Measurements from ENCODE around the gene SMIM41.
A peak's percentile ranks its signal among the peaks of the same experiment; 100 is the strongest.

SMIM41 gene

DNA sequence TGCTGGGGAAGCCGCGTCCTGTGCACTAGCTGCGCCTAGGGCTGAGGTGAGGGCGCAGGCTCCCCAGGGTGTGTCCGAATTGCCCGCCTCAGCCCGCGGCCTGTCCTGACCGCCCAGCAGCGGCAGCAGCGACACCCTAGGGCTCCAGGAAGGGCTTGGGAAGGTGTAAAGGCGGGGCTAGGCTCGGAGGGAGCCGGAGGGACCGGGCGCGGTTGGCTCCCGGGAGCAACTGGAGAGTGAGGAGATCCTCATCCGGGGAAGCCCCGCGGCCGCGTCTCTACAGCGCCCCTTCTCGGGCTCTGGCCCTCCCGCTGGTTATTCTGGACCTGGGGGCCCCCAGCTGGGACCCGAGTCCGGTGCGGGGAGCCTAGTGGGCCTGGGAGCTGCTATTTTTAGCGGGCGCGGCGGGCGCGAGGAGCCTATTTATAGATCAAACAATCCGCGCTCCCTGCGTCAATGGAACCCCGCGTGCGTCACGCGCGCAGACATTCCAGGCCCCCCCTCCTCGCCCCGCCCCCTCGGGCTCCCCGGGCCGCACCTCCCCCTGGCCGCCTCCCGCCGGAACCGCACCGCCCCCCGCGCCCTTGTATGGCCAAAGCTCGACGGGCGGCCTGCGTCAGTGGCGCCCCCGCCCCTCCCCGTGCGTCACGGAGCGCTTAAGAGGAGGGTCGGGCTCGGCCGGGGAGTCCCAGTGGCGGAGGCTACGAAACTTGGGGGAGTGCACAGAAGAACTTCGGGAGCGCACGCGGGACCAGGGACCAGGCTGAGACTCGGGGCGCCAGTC is 28.6 kb upstream of the SMIM41 start, which contains the start of gene NR4A1:
Gene NR4A1, plus strand, starts transcription at position 685 of the 784 bp plus-strand sequence. CDS start 2,887 bp downstream, outside the sequence.
- DNase-seq = peak; percentile 98

DNA sequence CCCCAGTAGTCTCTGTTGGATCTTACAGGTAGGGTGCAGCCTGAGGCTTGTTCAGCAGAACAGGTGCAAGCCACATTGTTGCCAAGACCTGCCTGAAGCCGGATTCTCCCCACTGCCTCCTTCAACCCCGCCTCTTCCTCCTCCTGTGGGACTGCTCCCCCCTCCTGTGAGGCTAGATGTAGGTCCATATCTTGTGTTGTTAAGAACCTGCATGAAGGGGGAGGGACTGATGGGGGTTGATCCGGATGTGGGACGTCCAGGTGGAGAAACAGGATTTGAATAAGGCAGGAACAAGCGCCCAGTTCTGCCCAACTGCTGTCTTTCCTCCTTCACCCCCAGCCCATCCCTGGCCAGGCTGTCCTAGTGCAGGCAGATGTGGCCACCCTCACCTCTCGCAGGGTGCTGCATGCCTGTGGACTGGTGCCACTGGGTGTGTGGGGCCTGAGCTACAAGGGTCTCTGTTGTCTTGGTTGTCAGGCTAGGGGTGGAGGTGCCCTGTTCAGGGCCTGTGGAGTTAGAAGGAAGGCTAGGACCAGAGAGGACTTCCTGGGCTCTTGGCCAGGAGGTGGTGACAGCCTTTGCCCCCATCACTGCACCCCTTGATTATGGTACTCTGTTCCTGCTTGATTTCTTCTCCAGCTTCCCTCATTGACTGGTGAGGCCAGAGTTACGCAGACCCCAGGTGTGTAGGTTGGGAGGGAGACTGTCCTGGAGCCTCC is 26.9 kb upstream of the SMIM41 start:
- DNase-seq = peak; percentile 76

DNA sequence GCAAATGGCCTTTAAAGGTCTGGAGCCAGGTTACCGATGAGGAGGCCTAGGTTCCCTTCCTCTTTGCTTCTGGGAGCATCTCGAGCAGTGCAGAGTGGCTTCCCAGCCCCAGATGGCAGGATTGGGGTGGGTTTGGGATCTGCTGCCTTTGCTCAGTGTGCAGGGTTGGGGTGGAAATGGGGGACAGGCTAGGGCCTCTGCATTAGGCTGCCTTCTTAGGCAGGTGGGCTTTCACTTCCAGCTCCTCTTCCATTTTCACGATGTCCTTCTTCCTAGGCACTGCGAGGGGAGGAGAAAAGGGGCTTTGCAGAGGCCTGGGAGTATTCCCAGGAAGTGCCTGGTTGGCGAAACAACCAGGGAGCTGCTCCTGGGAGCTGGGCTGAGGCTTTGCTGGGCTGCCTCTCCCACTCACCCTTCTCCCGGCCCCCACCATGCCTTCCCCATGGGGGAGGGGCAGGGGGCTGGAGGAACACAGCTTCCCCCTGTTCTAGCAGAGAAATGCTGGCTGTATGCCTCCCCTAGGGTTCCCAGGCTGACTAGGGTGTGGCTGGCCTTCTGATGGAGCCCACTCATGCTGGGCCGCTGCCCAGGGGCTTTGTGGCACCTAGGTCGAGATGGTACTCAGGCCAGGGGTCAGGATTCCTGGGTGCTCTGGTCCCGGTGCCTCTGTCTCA is 25.8 kb upstream of the SMIM41 start:
- DNase-seq = no peak

- DNase-seq = no peak
Observed at GRCh38 chr12:52054231-52054832, 25.2 kb upstream of the SMIM41 start.

DNA sequence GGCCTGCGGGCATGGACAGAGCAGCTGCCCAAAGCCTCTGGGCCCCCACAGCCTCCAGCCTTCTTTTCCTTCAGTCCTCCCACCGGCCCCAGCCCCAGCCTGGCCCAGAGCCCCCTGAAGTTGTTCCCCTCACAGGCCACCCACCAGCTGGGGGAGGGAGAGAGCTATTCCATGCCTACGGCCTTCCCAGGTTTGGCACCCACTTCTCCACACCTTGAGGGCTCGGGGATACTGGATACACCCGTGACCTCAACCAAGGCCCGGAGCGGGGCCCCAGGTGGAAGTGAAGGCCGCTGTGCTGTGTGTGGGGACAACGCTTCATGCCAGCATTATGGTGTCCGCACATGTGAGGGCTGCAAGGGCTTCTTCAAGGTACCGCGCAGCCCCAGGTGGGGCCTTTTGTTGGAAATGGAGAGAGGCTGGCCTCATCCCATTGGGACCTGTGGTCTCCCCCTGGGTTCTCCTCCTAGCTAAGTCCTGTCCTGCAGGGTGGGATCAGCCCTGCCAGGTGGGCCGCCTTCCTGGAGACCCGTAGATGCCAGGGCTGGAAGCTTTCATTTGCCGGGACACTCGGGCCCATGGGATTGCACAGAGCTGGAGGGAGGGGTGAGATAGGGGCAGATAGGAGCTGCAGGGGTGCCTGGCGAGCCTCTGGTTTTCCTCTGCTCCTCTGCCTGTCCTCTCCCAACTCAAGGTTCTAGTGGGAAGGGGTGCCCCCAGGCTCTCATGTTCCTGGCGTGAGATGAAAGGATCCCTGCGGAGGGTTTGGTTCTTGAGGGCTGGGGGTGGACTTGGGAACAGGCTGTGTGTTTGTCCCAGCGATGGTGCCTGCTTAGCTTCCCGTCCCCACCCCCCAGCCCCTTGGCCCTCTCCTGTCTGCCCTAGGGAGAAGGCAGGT is 24.4 kb upstream of the SMIM41 start:
- no peak for DNase-seq

- no peak for DNase-seq
Observed at GRCh38 chr12:52055731-52056711, 23.5 kb upstream of the SMIM41 start.

DNA sequence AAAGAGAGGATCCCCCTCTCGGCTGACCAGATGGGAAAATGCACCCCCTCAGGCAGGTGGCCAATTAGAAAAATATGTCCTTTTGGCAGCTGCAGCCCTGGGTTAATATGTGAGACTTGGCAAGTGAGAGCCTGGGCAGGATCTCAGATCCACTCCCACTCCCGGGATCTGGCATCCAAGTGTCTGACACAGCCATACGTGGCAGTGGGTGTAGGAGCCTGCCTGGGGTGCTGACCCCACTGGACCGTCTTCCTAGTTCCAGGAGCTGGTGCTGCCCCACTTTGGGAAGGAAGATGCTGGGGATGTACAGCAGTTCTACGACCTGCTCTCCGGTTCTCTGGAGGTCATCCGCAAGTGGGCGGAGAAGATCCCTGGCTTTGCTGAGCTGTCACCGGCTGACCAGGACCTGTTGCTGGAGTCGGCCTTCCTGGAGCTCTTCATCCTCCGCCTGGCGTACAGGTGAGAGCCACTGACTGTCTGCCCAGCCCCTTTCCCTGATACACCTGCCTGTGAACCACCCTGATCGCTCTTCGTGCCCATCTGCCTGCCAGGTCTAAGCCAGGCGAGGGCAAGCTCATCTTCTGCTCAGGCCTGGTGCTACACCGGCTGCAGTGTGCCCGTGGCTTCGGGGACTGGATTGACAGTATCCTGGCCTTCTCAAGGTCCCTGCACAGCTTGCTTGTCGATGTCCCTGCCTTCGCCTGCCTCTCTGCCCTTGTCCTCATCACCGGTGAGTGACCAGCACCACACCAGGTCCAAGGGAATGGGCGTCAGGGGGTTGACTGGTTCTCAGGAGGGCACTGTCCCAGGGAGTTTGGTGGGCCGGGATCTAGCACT is 22.5 kb upstream of the SMIM41 start:
- DNase-seq = no peak

DNA sequence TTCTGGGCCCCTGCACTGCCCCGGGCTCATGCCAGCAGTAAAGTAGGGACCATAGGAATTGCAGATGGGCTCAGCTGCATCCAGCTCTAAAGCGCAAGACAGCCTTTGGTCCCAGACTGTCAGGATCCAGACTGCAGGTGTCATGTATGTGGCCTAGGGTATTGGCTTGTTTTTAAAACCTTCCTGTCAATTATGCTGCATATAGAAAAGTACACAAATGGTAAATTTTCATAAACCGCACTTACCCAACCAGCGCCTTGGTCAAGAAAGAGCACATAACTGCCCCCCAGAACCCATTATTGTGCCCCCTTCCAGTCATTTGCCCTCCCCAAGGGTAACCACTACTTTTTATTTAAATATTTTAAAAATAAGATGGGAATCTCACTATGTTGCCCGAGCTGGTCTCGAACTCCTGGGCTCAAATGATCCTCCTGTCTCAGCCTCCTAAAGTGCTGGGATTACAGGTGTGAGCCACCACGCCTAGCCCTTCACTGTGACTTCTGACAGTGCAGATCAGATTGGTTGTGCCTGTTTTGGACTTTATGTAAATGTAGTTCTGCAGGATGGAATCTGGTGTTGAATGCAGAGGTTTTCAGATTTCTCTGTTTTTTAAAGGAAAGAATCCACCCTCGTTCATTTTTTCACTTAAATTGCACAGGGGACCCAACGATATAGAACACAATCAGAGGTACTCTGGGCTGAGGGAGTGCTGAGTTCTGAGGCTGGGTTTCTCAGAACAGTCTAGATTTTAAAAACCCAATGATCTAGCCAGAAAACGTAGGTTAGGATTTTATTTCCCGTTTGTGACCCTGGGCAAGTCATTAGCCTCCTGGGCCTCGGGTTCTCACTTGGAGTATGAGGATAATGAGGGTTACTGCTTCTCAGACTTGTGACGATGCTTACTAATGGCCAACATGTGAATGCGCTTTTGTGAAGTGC is 21.6 kb upstream of the SMIM41 start:
- DNase-seq = no peak

DNA sequence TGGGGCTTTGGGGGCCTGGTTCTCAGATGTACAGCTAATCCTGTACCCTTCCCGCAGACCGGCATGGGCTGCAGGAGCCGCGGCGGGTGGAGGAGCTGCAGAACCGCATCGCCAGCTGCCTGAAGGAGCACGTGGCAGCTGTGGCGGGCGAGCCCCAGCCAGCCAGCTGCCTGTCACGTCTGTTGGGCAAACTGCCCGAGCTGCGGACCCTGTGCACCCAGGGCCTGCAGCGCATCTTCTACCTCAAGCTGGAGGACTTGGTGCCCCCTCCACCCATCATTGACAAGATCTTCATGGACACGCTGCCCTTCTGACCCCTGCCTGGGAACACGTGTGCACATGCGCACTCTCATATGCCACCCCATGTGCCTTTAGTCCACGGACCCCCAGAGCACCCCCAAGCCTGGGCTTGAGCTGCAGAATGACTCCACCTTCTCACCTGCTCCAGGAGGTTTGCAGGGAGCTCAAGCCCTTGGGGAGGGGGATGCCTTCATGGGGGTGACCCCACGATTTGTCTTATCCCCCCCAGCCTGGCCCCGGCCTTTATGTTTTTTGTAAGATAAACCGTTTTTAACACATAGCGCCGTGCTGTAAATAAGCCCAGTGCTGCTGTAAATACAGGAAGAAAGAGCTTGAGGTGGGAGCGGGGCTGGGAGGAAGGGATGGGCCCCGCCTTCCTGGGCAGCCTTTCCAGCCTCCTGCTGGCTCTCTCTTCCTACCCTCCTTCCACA is 20.7 kb upstream of the SMIM41 start:
- no peak for DNase-seq

- DNase-seq = no peak
Observed at GRCh38 chr12:52059582-52060497, 19.7 kb upstream of the SMIM41 start.

GRCh38 chr12:52060498-52061177 is 18.9 kb upstream of the SMIM41 start:
- DNase-seq = no peak

GRCh38 chr12:52061470-52062166 is 17.9 kb upstream of the SMIM41 start:
- DNase-seq = no peak

DNA sequence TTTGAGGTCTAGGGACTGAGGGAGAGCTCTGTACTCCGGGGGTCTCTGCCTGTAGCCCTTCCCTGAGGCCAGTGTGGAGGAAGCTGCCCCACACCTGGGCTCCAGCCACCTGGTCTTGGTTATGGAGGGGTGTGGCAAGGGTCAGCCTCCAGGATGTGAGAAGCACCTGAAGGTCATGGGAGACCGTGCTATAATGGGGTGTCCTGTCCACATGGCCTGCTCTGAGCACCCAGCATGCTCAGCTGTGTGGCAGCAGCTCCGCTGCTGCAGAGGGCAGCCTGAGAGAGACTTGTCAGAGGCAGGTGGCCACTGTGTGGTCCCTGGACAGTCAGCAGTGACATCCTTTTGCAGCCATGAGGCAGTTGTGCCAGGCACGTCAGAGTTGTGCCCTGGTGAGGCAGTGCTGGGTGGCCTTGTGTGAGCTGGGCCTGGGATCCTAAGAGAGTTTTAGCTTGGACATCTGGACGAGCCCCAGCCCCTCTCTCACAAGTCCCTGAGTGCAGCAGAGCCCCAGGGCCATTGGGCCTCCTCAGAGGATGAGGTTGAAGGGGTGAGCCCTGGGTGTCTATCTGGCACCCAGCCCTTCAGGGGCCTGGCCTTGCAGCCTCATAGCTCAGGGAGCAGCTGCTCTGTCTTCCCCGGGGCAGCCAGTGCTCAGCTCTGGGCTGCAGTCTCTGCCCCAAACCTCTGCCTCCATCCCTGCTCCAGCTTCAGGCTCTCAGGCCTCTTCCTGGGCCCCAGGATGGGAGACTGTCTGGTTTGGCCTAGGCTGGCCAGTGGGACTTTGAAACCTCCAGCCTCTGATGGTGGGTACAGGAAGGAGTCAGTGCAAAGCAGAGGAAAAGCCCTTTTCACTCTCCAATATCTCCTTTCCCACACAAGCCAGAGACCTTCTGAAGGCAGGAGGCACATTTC is 17.1 kb upstream of the SMIM41 start:
- no peak for DNase-seq

- no peak for DNase-seq
Observed at GRCh38 chr12:52063082-52063924, 16.2 kb upstream of the SMIM41 start.

Data from DMS53 (cell line).